Measurements from ENCODE around the gene PLEKHA3.

- TF ChIP-seq POLR2A (IDR thresholded peaks at IDR 0.05; ENCODE audit: low read length) (no peak), GATA1 (IDR thresholded peaks at IDR 0.05; ENCODE audit: low read depth, low read length) (no peak)
Measured at GRCh38 chr2:178452334-178452733, 27.9 kb upstream of the PLEKHA3 start.

Measured in erythroblast (primary cell).